Stomach (tissue), 4 donors: ENCODE measurements around the gene LMAN1L.
A peak's percentile ranks its signal among the peaks of the same experiment; 100 is the strongest.

Source experiments
- CTCF ChIP-seq, 7 experiments: fragments of 450-650 bp in 4 of 7; fragments of 200-600 bp in 3 of 7; sonication (generic) in 3 of 7; IDR thresholded peaks; one replicate each; pipeline ENCODE4 v1.5.1; 2016 to 2019; ENCODE audit warnings: antibody characterized with exemption in 7 of 7, control low read depth in 2 of 7, mild to moderate bottlenecking in 1 of 7
- EP300 ChIP-seq: sonication (generic); formaldehyde crosslinking; IDR thresholded peaks from one replicate; pipeline ENCODE4 v1.6.1; 2017; ENCODE audit warnings: antibody characterized with exemption

- TF ChIP-seq EP300 (no peak), CTCF (IDR thresholded peaks at IDR 0.05) (peak in 4 of 7 experiments; percentile 25 to 88 (median 61))
Observed at GRCh38 chr15:74781431-74782258, 31.0 kb upstream of the LMAN1L start, which contains the start of gene CSK.
